Smooth muscle cell (in vitro differentiated cells): ENCODE results near the gene MKRN3. TPM values are rescaled to one million over a fixed set of nuclear protein-coding genes. Genes with fewer than 3 reads are reported as not detected.

Source experiments
- DNase-seq: peaks from one replicate; lab custom pipeline; 2025; ENCODE audit not compliant: unreplicated experiment; lab: John Stamatoyannopoulos, UW
- H2AFZ ChIP-seq: fragments of 200-600 bp; sonication (generic); 2 replicates; pipeline ENCODE4 v1.6.0; 2016; ENCODE audit warnings: antibody characterized with exemption, low read depth, mild to moderate bottlenecking
- H3F3A ChIP-seq: fragments of 200-600 bp; sonication (generic); 2 replicates; pipeline ENCODE4 v1.6.0; 2017; ENCODE audit warnings: antibody characterized with exemption, low read depth
- H3K27ac ChIP-seq: fragments of 200-600 bp; sonication (generic); 2 replicates; pipeline ENCODE4 v1.5.1; 2016; ENCODE audit warnings: low read depth, mild to moderate bottlenecking
- H3K27me3 ChIP-seq: fragments of 200-600 bp; sonication (generic); 2 replicates; pipeline ENCODE4 v1.6.1; 2016; ENCODE audit warnings: low read depth, mild to moderate bottlenecking
- H3K36me3 ChIP-seq: fragments of 200-600 bp; sonication (generic); 2 replicates; pipeline ENCODE4 v1.5.1; 2016; ENCODE audit warnings: low read depth
- H3K4me1 ChIP-seq: fragments of 200-600 bp; sonication (generic); 2 replicates; pipeline ENCODE4 v1.5.1; 2016; ENCODE audit warnings: low read depth
- H3K4me2 ChIP-seq: fragments of 200-600 bp; sonication (generic); 2 replicates; pipeline ENCODE4 v1.6.0; 2016; ENCODE audit warnings: mild to moderate bottlenecking
- H3K4me3 ChIP-seq: fragments of 200-600 bp; sonication (generic); 2 replicates; pipeline ENCODE4 v1.5.1; 2016; ENCODE audit warnings: mild to moderate bottlenecking
- H3K79me2 ChIP-seq: fragments of 200-600 bp; sonication (generic); 2 replicates; pipeline ENCODE4 v1.6.0; 2016; ENCODE audit warnings: low read depth, mild to moderate bottlenecking
- H3K9ac ChIP-seq: fragments of 200-600 bp; sonication (generic); 2 replicates; pipeline ENCODE4 v1.6.0; 2016; ENCODE audit warnings: low read depth
- H3K9me3 ChIP-seq: fragments of 200-600 bp; sonication (generic); replicated peaks from 2 replicates; pipeline ENCODE4 v1.5.1; 2016; ENCODE audit warnings: low read depth
- H4K20me1 ChIP-seq: fragments of 200-600 bp; sonication (generic); 2 replicates; pipeline ENCODE4 v1.6.0; 2016; ENCODE audit warnings: low read depth
- CTCF ChIP-seq: fragments of 200-600 bp; sonication (generic); IDR thresholded peaks from 2 replicates; pipeline ENCODE4 v1.5.1; 2017; ENCODE audit warnings: borderline replicate concordance, mild to moderate bottlenecking, antibody characterized with exemption; ENCODE audit not compliant: insufficient read depth, poor library complexity, severe bottlenecking
- WGBS: methylation state at CpG from one replicate; pipeline ENCODE4 v1.1.7; 2016; ENCODE audit warnings: low lambda C conversion rate; 5-methylcytosine and 5-hydroxymethylcytosine counted together
- polyA plus RNA-seq: library from polyadenylated mRNA; unstranded; fragments of >200 nt; fragmentation: Nextera tagmentation; extraction: Ambion mirVana; gene quantifications from 2 replicates; pipeline ENCODE4 v1.2.1, GENCODE V29; 2016
- total RNA-seq: library from RNA; depleted of rRNA; stranded (reverse); fragments of >200 nt; gene quantifications from 2 replicates; pipeline ENCODE4 v1.2.3, GENCODE V29; 2014

The MKRN3 gene
- total and polyA plus RNA-seq, 2 experiments from 2014 or later: not detected

DNA sequence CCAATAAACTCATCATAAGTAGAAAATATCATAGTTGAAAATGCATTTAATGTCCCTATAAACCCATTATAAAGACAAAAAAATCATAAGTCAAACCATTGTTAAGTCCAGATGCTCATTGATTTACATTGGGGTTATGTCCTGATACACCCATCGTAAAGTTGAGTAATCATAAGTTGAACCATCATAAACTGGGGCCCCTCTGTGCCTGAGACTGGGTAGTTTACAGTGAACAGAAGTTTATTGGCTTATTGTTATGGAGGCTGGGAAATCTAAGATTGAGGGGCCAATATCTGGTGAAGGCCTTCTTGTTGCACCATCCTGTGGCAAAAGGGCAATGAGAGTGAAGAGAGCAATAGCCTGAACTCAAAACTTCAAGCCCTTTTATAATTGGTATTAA, 10.6 kb downstream of the MKRN3 start:
- Histone ChIP-seq H3K9me3 (no peaks in the 10 kb centered on the region), H3K27me3 (no peaks in the 10 kb centered on the region), H3K4me3 (no peak overlapping the region), H3K36me3 (no peaks in the 10 kb centered on the region), H3K4me2 (no peak overlapping the region), H2AFZ (no peak overlapping the region), H4K20me1 (no peaks in the 10 kb centered on the region), H3F3A (no peaks in the 10 kb centered on the region), H3K79me2 (no peaks in the 10 kb centered on the region), H3K27ac (no peak overlapping the region), H3K4me1 (no peaks in the 10 kb centered on the region), H3K9ac (no peak overlapping the region)
- no peak for TF ChIP-seq CTCF
- 71% methylated on average over 1 of the region's 1 CpG for WGBS
- no peak for DNase-seq

GRCh38 chr15:23578521-23579150, 13.2 kb downstream of the MKRN3 start:
- no peaks in the 10 kb centered on the region for H3K9me3 ChIP-seq
- H3K79me2 ChIP-seq: no peaks in the 10 kb centered on the region
- no peaks in the 10 kb centered on the region for H3K27me3 ChIP-seq
- no peak overlapping the region for H3K4me3 ChIP-seq
- H3K4me2 ChIP-seq: no peak overlapping the region
- no peak for DNase-seq
- H3K27ac ChIP-seq: no peak overlapping the region
- WGBS: 64% methylated on average over 4 of the region's 4 CpGs
- H3K36me3 ChIP-seq: no peaks in the 10 kb centered on the region
- no peak overlapping the region for H2AFZ ChIP-seq
- H3K9ac ChIP-seq: no peak overlapping the region
- H4K20me1 ChIP-seq: no peaks in the 10 kb centered on the region
- H3K4me1 ChIP-seq: no peaks in the 10 kb centered on the region
- no peaks in the 10 kb centered on the region for H3F3A ChIP-seq
- no peak for TF ChIP-seq CTCF

- no peak for DNase-seq
- Histone ChIP-seq H3K4me2 (no peak overlapping the region), H3K27me3 (no peaks in the 10 kb centered on the region), H3K4me1 (no peaks in the 10 kb centered on the region), H3K9ac (no peak overlapping the region), H3K79me2 (no peaks in the 10 kb centered on the region), H3K4me3 (no peak overlapping the region), H3K9me3 (no peaks in the 10 kb centered on the region), H3F3A (no peaks in the 10 kb centered on the region), H3K36me3 (no peaks in the 10 kb centered on the region), H4K20me1 (no peaks in the 10 kb centered on the region), H2AFZ (no peak overlapping the region), H3K27ac (no peak overlapping the region)
- TF ChIP-seq CTCF: no peak
- 74% methylated on average over 2 of the region's 2 CpGs for WGBS
Observed at GRCh38 chr15:23588268-23588667, 22.8 kb downstream of the MKRN3 start.

- no peak overlapping the region for H3K9ac ChIP-seq
- H3K9me3 ChIP-seq: no peaks in the 10 kb centered on the region
- no peak overlapping the region for H3K4me2 ChIP-seq
- no peaks in the 10 kb centered on the region for H3K27me3 ChIP-seq
- no peak for TF ChIP-seq CTCF
- no peak overlapping the region for H3K27ac ChIP-seq
- no peak for DNase-seq
- no peaks in the 10 kb centered on the region for H3F3A ChIP-seq
- no peaks in the 10 kb centered on the region for H3K79me2 ChIP-seq
- H2AFZ ChIP-seq: no peak overlapping the region
- H3K36me3 ChIP-seq: no peaks in the 10 kb centered on the region
- no peaks in the 10 kb centered on the region for H4K20me1 ChIP-seq
- no peaks in the 10 kb centered on the region for H3K4me1 ChIP-seq
- WGBS: 61% methylated on average over 3 of the region's 3 CpGs
- no peak overlapping the region for H3K4me3 ChIP-seq
Observed at GRCh38 chr15:23589012-23589411, 23.5 kb downstream of the MKRN3 start.
